Fibroblast of lung (primary cell): ENCODE results near the gene CPTP. TPM values are rescaled to one million over a fixed set of nuclear protein-coding genes. Genes with fewer than 3 reads are reported as not detected.

Experiments used
- DNase-seq, 2 donors: peaks; one replicate each; pipeline versions ENCODE4 v3.0.0 to v3.0.0-alpha.2; 2010; ENCODE audit warnings: low read depth in 2 of 2
- H2AFZ ChIP-seq: 2 replicates; pipeline ENCODE4 v1.5.1; 2012; ENCODE audit warnings: low read length, control low read depth, inconsistent platforms
- H3K27ac ChIP-seq: 2 replicates; pipeline ENCODE4 v1.5.1; 2011; ENCODE audit warnings: low read length, control low read depth; ENCODE audit not compliant: insufficient read depth
- H3K27me3 ChIP-seq: 2 replicates; pipeline ENCODE4 v1.5.1; 2011; ENCODE audit warnings: mild to moderate bottlenecking, low read length; ENCODE audit not compliant: control insufficient read depth, insufficient read depth
- H3K36me3 ChIP-seq: 2 replicates; pipeline ENCODE4 v1.5.1; 2011; ENCODE audit warnings: low read length; ENCODE audit not compliant: control insufficient read depth, insufficient read depth
- H3K4me1 ChIP-seq: 2 replicates; pipeline ENCODE4 v1.5.1; 2011; ENCODE audit warnings: low read length; ENCODE audit not compliant: control insufficient read depth, insufficient read depth; ENCODE audit errors: extremely low read depth
- H3K4me2 ChIP-seq: 2 replicates; pipeline ENCODE4 v1.5.1; 2011; ENCODE audit warnings: low read length, control low read depth; ENCODE audit not compliant: insufficient read depth; ENCODE audit errors: extremely low read depth
- H3K4me3 ChIP-seq, 4 experiments: fragments of 200-600 bp in 1 of 4; sonication (generic) in 1 of 4; replicated peaks in 1 of 4; 2 replicates each; pipeline ENCODE4 v1.5.1; 2011 to 2016; ENCODE audit warnings: low read length in 4 of 4, low read depth in 3 of 4, mild to moderate bottlenecking in 3 of 4, control low read depth in 2 of 4, inconsistent platforms in 1 of 4, mixed read lengths in 1 of 4; ENCODE audit not compliant: insufficient read depth in 1 of 4; ENCODE audit errors: control extremely low read depth in 1 of 4
- H3K79me2 ChIP-seq: 2 replicates; pipeline ENCODE4 v1.5.1; 2012; ENCODE audit warnings: mild to moderate bottlenecking, low read length, inconsistent platforms; ENCODE audit not compliant: control insufficient read depth, insufficient read depth
- H3K9ac ChIP-seq: 2 replicates; pipeline ENCODE4 v1.5.1; 2011; ENCODE audit warnings: mild to moderate bottlenecking, low read length, control low read depth; ENCODE audit not compliant: insufficient read depth
- H3K9me3 ChIP-seq: 2 replicates; pipeline ENCODE4 v1.5.1; 2012; ENCODE audit warnings: low read depth, low read length; ENCODE audit not compliant: control insufficient read depth, insufficient read depth
- H4K20me1 ChIP-seq: 2 replicates; pipeline ENCODE4 v1.5.1; 2011; ENCODE audit warnings: low read length; ENCODE audit not compliant: control insufficient read depth, insufficient read depth; ENCODE audit errors: extremely low read depth
- CTCF ChIP-seq, 2 donors: IDR thresholded peaks in 1 of 2; conservative IDR thresholded peaks in 1 of 2; 1 replicate in 1 of 2; 2 replicates in 1 of 2; pipeline ENCODE4 v1.5.1; 2011 to 2012; ENCODE audit warnings: low read length in 2 of 2, control low read depth in 1 of 2, inconsistent platforms in 1 of 2, low read depth in 1 of 2, mild to moderate bottlenecking in 1 of 2
- EZH2 ChIP-seq: IDR thresholded peaks from 2 replicates; pipeline ENCODE4 v1.5.1; 2012; ENCODE audit warnings: low read length, control low read depth, mild to moderate bottlenecking; ENCODE audit errors: missing control alignments
- polyA plus RNA-seq, 2 donors: library from polyadenylated mRNA; depleted of rRNA in 1 of 2; stranded (reverse) in 1 of 2; unstranded in 1 of 2; fragments of >200 nt; gene quantifications; 2 replicates each; pipeline ENCODE4 v1.2.1, GENCODE V29; 2011 to 2012; ENCODE audit warnings: missing spikeins in 1 of 2
- total RNA-seq: library from RNA; depleted of rRNA; stranded (reverse); fragments of >200 nt; gene quantifications from 2 replicates; pipeline ENCODE4 v1.2.1, GENCODE V29; 2014

The CPTP gene
- total and polyA plus RNA-seq, 2 donors (not counting 1 experiment from before 2014, with no cell fraction given), result 6.0 to 10.1 TPM

- H3K4me2 ChIP-seq, result no peak overlapping the region
- no peak overlapping the region for H2AFZ ChIP-seq
- H3K27me3 ChIP-seq, result no peaks in the 10 kb centered on the region
- H3K9ac ChIP-seq, result no peak overlapping the region
- H3K4me3 ChIP-seq, result no peak overlapping the region
- H4K20me1 ChIP-seq, result no peaks in the 10 kb centered on the region
- peaks cover 46% of the 10 kb centered on the region for H3K36me3 ChIP-seq
- TF ChIP-seq EZH2 (no peak), CTCF (conservative IDR thresholded peaks at IDR 0.05 in 1 of 2, IDR thresholded peaks at IDR 0.05 in 1 of 2; ENCODE audit: low read depth in 1 of 2, low read length in 2 of 2) (no peak)
- no peaks in the 10 kb centered on the region for H3K9me3 ChIP-seq
- H3K79me2 ChIP-seq, result peaks cover 29% of the 10 kb centered on the region
- DNase-seq, result no peak
- no peak overlapping the region for H3K27ac ChIP-seq
- H3K4me1 ChIP-seq, result peaks cover 12% of the 10 kb centered on the region
Measured at GRCh38 chr1:1313500-1314236, 10.9 kb upstream of the CPTP start.

GRCh38 chr1:1314237-1314586 is 10.4 kb upstream of the CPTP start:
- DNase-seq, result no peak
- H3K4me3 ChIP-seq, result no peak overlapping the region
- no peaks in the 10 kb centered on the region for H4K20me1 ChIP-seq
- H3K36me3 ChIP-seq, result peaks cover 50% of the 10 kb centered on the region
- H2AFZ ChIP-seq, result no peak overlapping the region
- H3K9me3 ChIP-seq, result no peaks in the 10 kb centered on the region
- H3K27me3 ChIP-seq, result no peaks in the 10 kb centered on the region
- TF ChIP-seq EZH2 (no peak), CTCF (conservative IDR thresholded peaks at IDR 0.05 in 1 of 2, IDR thresholded peaks at IDR 0.05 in 1 of 2; ENCODE audit: low read depth in 1 of 2, low read length in 2 of 2) (no peak)
- no peak overlapping the region for H3K27ac ChIP-seq
- H3K79me2 ChIP-seq, result peaks cover 30% of the 10 kb centered on the region
- H3K4me1 ChIP-seq, result peaks cover 16% of the 10 kb centered on the region
- H3K4me2 ChIP-seq, result no peak overlapping the region
- no peak overlapping the region for H3K9ac ChIP-seq

GRCh38 chr1:1314678-1315335 is 9.8 kb upstream of the CPTP start:
- no peak for DNase-seq
- no peak overlapping the region for H3K9ac ChIP-seq
- H4K20me1 ChIP-seq, result no peaks in the 10 kb centered on the region
- no peak overlapping the region for H3K4me2 ChIP-seq
- H3K4me1 ChIP-seq, result peaks cover 11% of the 10 kb centered on the region
- no peak overlapping the region for H3K4me3 ChIP-seq
- no peak overlapping the region for H3K27ac ChIP-seq
- H3K79me2 ChIP-seq, result peaks cover 30% of the 10 kb centered on the region
- H2AFZ ChIP-seq, result no peak overlapping the region
- H3K9me3 ChIP-seq, result no peaks in the 10 kb centered on the region
- no peaks in the 10 kb centered on the region for H3K27me3 ChIP-seq
- no peak for TF ChIP-seq EZH2
- no peak for TF ChIP-seq CTCF (conservative IDR thresholded peaks at IDR 0.05 in 1 of 2, IDR thresholded peaks at IDR 0.05 in 1 of 2; ENCODE audit: low read depth in 1 of 2, low read length in 2 of 2)
- peaks cover 52% of the 10 kb centered on the region for H3K36me3 ChIP-seq
